Thyroid gland (tissue), 4 donors: Measurements from ENCODE around the gene UST.

Source experiments
- POLR2A ChIP-seq, 2 donors: fragments of 450-650 bp; IDR thresholded peaks; one replicate each; pipeline ENCODE4 v1.6.1; 2017; ENCODE audit warnings: antibody characterized with exemption in 2 of 2, mild to moderate bottlenecking in 2 of 2, moderate library complexity in 1 of 2
- TF ChIP-seq, protein P1 (sequence below), 6 experiments: fragments of 200-600 bp in 3 of 6; fragments of 450-650 bp in 3 of 6; sonication (generic) in 3 of 6; IDR thresholded peaks; one replicate each; pipeline ENCODE4 v1.5.1; 2016 to 2019; ENCODE audit warnings: antibody characterized with exemption in 6 of 6, mild to moderate bottlenecking in 2 of 6, inconsistent platforms in 1 of 6, moderate library complexity in 1 of 6

DNA sequence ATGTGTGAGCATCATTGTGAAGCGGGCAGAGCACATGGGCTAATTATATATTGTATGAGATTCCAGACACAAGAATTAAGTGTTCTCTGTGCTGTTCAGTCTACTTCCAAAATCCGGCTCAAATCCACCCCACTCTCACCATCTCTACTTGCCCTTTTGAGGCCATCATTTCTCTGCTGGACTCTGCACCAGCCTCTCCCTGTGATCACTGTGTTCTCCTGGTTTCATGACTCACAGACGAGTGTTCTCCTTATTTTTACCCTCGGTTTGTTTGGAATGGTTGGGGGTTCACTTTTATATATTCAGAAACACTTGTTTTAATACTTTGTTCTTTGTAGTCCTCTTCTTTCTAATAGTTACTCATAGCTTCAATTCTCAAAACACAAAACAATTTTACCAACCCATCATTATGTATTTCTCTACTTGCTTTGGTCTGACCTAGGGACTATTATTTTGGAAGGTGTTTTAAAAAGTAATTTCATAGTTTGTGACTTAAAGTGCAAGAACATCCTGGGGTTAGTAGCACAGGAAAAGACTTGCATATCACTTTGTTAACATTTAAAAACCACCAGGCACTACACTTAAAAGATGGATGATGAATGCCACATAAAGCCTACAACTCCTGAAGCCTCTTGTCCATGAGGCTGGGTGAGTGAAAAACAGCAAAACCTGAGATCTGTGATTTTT is 82.7 kb downstream of the UST start:
- no peak for TF ChIP-seq POLR2A (IDR thresholded peaks at IDR 0.05)
- TF ChIP-seq, protein P1, sequence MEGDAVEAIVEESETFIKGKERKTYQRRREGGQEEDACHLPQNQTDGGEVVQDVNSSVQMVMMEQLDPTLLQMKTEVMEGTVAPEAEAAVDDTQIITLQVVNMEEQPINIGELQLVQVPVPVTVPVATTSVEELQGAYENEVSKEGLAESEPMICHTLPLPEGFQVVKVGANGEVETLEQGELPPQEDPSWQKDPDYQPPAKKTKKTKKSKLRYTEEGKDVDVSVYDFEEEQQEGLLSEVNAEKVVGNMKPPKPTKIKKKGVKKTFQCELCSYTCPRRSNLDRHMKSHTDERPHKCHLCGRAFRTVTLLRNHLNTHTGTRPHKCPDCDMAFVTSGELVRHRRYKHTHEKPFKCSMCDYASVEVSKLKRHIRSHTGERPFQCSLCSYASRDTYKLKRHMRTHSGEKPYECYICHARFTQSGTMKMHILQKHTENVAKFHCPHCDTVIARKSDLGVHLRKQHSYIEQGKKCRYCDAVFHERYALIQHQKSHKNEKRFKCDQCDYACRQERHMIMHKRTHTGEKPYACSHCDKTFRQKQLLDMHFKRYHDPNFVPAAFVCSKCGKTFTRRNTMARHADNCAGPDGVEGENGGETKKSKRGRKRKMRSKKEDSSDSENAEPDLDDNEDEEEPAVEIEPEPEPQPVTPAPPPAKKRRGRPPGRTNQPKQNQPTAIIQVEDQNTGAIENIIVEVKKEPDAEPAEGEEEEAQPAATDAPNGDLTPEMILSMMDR (IDR thresholded peaks at IDR 0.05) = no peak
